OCI-LY7 (cell line): ENCODE measurements around the gene MINDY3. TPM values are rescaled to one million over a fixed set of nuclear protein-coding genes. Genes with fewer than 3 reads are reported as not detected.

ENCODE experiments used
- BruUV-seq: library from RNA; stranded (reverse); fragments of 400-500 nt; replicated peaks from 2 replicates; lab custom pipeline; 2021; lab: Mats Ljungman, UMichigan
- CTCF ChIA-PET: fragments of 300-600 bp; sonication (Branson Sonifier 250); formaldehyde crosslinking; loops from one replicate; lab custom pipeline; 2022; ENCODE audit warnings: antibody characterized with exemption; ENCODE audit not compliant: unreplicated experiment; lab: Charles Lee
- POLR2A ChIA-PET: fragments of 300-600 bp; sonication (Branson Sonifier 250); formaldehyde crosslinking; loops from one replicate; lab custom pipeline; 2022; ENCODE audit warnings: antibody characterized with exemption; lab: Charles Lee
- DNase-seq: peaks from one replicate; pipeline ENCODE4 v3.0.0-alpha.2; 2015; ENCODE audit warnings: low spot score
- H2AFZ ChIP-seq: fragments of 200-600 bp; sonication (generic), shearing (Covaris generic); 2 replicates; pipeline ENCODE4 v1.6.1; 2014; ENCODE audit warnings: mild to moderate bottlenecking, antibody characterized with exemption, low read length, moderate library complexity
- H3K27ac ChIP-seq: fragments of 200-600 bp; sonication (generic); 2 replicates; pipeline ENCODE4 v1.5.1; 2014; ENCODE audit warnings: mixed run types, low read depth, mild to moderate bottlenecking, moderate library complexity, low read length, inconsistent platforms; ENCODE audit not compliant: poor library complexity, severe bottlenecking
- H3K36me3 ChIP-seq: fragments of 200-600 bp; sonication (generic); 2 replicates; pipeline ENCODE4 v1.6.1; 2014; ENCODE audit warnings: mild to moderate bottlenecking, antibody characterized with exemption, low read length, moderate library complexity, mixed read lengths; ENCODE audit not compliant: insufficient read depth
- H3K4me1 ChIP-seq: fragments of 200-600 bp; sonication (generic); 2 replicates; pipeline ENCODE4 v1.5.1; 2014; ENCODE audit warnings: mild to moderate bottlenecking, low read length; ENCODE audit not compliant: insufficient read depth, poor library complexity, severe bottlenecking
- H3K4me2 ChIP-seq: fragments of 200-600 bp; sonication (generic); 2 replicates; pipeline ENCODE4 v1.6.1; 2014; ENCODE audit warnings: mild to moderate bottlenecking, low read length
- H3K4me3 ChIP-seq: fragments of 200-600 bp; sonication (generic); 2 replicates; pipeline ENCODE4 v1.5.1; 2014; ENCODE audit warnings: mild to moderate bottlenecking, low read depth, low read length; ENCODE audit not compliant: poor library complexity, severe bottlenecking
- H3K79me2 ChIP-seq: fragments of 200-600 bp; sonication (generic); 2 replicates; pipeline ENCODE4 v1.6.1; 2016; ENCODE audit warnings: low read depth, mild to moderate bottlenecking, low read length, moderate library complexity, mixed read lengths; ENCODE audit not compliant: insufficient read depth
- H3K9me2 ChIP-seq: fragments of 200-600 bp; sonication (generic); 2 replicates; pipeline ENCODE4 v1.6.1; 2016; ENCODE audit warnings: mild to moderate bottlenecking, low read length, mixed read lengths; ENCODE audit not compliant: insufficient read depth
- H3K9me3 ChIP-seq: fragments of 200-600 bp; sonication (generic); 2 replicates; pipeline ENCODE4 v1.6.1; 2014; ENCODE audit warnings: mild to moderate bottlenecking, mixed run types, low read length, mixed read lengths
- H4K20me1 ChIP-seq: fragments of 200-600 bp; sonication (generic); 2 replicates; pipeline ENCODE4 v1.6.1; 2014; ENCODE audit warnings: mild to moderate bottlenecking, antibody characterized with exemption, low read length, moderate library complexity, mixed read lengths; ENCODE audit not compliant: insufficient read depth
- EZH2phosphoT487 ChIP-seq: fragments of 200-600 bp; sonication (generic); IDR thresholded peaks from 2 replicates; pipeline ENCODE4 v1.6.1; 2018; ENCODE audit warnings: low read depth, borderline replicate concordance, mild to moderate bottlenecking, mixed run types, antibody characterized with exemption, low read length, moderate library complexity, mixed read lengths
- intact Hi-C: fragments of 100-400 bp; cut with micrococcal nuclease; formaldehyde crosslinking; loops from one replicate; pipeline ENCODE4 v1.10.0; 2022; ENCODE audit not compliant: unreplicated experiment
- total RNA-seq, 2 experiments: library from RNA; depleted of rRNA in 1 of 2; stranded (reverse); fragments of >200 nt in 1 of 2; shearing (Covaris generic) in 1 of 2; gene quantifications; 2 replicates each; pipeline ENCODE4 v1.2.3, GENCODE V29; 2014 to 2022
- TF ChIP-seq, protein P1 (sequence below): fragments of 200-600 bp; sonication (generic); conservative IDR thresholded peaks from 2 replicates; pipeline ENCODE4 v1.5.1; 2014; ENCODE audit warnings: mild to moderate bottlenecking, antibody characterized with exemption, low read length, moderate library complexity, mixed read lengths

Gene MINDY3
- total RNA-seq, 2 experiments from 2014 or later = 15.7 to 23.3 TPM

DNA sequence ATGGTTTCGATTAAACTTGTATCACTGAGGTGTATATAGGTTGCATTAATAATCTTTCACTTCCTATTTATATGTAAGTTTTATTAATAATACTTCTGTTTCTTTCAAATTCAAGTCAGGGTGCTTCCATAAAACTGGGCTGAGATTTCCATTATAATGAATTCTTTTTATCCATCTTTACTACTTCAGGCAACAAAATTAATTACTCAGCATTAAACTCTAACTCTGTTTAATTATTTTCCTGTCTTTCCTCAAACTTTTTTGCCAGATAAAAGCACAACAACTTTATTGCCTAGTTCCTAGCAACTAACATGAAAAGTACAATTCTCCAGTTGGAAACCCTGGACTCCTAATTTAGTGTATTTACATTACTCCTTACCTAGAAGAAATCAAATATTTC lies 3.0 kb upstream of the MINDY3 start:
- CTCF ChIA-PET = no interaction called here
- Histone ChIP-seq H2AFZ (no peak overlapping the region), H3K27ac (no peak overlapping the region), H3K4me2 (no peak overlapping the region), H3K36me3 (no peaks in the 10 kb centered on the region), H4K20me1 (no peaks in the 10 kb centered on the region), H3K9me3 (no peaks in the 10 kb centered on the region), H3K79me2 (peaks cover 14% of the 10 kb centered on the region), H3K4me1 (peaks cover 18% of the 10 kb centered on the region), H3K9me2 (no peaks in the 10 kb centered on the region), H3K4me3 (no peak overlapping the region)
- no peak for DNase-seq
- intact Hi-C loops = loop anchor here (10.0 kb wide), 2 partner anchors 1371 to 1781 kb away; partner anchors contain the start of gene STAM
- POLR2A ChIA-PET = interaction anchor here (0.6 kb wide), 1 partner anchor 65 kb away, joined by 3 read pairs; no protein-coding TSS in a partner anchor
- no TSS peak for BruUV-seq
- TF ChIP-seq, protein P1, sequence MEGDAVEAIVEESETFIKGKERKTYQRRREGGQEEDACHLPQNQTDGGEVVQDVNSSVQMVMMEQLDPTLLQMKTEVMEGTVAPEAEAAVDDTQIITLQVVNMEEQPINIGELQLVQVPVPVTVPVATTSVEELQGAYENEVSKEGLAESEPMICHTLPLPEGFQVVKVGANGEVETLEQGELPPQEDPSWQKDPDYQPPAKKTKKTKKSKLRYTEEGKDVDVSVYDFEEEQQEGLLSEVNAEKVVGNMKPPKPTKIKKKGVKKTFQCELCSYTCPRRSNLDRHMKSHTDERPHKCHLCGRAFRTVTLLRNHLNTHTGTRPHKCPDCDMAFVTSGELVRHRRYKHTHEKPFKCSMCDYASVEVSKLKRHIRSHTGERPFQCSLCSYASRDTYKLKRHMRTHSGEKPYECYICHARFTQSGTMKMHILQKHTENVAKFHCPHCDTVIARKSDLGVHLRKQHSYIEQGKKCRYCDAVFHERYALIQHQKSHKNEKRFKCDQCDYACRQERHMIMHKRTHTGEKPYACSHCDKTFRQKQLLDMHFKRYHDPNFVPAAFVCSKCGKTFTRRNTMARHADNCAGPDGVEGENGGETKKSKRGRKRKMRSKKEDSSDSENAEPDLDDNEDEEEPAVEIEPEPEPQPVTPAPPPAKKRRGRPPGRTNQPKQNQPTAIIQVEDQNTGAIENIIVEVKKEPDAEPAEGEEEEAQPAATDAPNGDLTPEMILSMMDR = no peak
- TF ChIP-seq EZH2phosphoT487 = no peak

DNA sequence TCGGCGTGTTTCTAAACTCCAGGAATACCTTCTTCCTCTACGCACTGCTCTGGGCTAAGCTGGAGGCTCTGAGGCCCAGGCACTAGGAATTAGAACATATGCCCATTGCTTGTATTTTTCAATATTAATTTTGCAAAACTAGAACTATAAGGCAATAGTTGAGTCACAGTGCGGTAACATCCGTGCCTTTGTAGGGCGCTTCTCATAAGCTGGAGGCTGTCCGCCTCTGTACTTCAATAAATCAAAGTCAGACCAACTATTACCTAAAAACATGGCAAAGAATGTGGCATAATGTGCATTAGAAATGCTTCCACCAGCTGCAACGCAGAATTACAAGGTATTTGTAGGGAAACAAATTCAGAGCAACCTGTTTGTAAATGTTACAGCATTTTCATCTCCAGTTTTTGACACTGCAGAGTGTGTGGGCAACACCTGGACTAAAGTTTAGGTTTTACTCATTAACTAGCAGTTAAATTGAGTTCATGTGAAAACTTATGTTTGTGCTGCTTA lies 440 bp upstream of the MINDY3 start:
- POLR2A ChIA-PET = interaction anchor here (0.6 to 1.6 kb wide), 9 partner anchors 8 to 957 kb away, joined by 3 to 6 read pairs (median 4); partner anchors contain the start of gene RSU1
- CTCF ChIA-PET = interaction anchor here (1.0 kb wide), 1 partner anchor 577 kb away, joined by 3 read pairs; the partner anchor contains the start of gene PTER
- H2AFZ ChIP-seq = peak overlapping the region; percentile 94
- H3K4me1 ChIP-seq = peaks cover 25% of the 10 kb centered on the region
- no peaks in the 10 kb centered on the region for H4K20me1 ChIP-seq
- peak overlapping the region; percentile 72 for H3K4me2 ChIP-seq
- peak; percentile 7 for DNase-seq
- no peaks in the 10 kb centered on the region for H3K9me3 ChIP-seq
- H3K9me2 ChIP-seq = no peaks in the 10 kb centered on the region
- H3K36me3 ChIP-seq = peaks cover 6% of the 10 kb centered on the region; the same call in 1 of the 2 replicates
- TF ChIP-seq EZH2phosphoT487 = no peak
- TF ChIP-seq, protein P1 = no peak
- TSS peak; percentile 97 for BruUV-seq
- intact Hi-C loops = loop anchor here (2.0 to 10.0 kb wide), 3 partner anchors 576 to 1784 kb away; partner anchors contain the start of genes PTER and STAM
- peak overlapping the region; percentile 92 for H3K4me3 ChIP-seq
- peaks cover 38% of the 10 kb centered on the region for H3K79me2 ChIP-seq
- H3K27ac ChIP-seq = peak overlapping the region; percentile 69

DNA sequence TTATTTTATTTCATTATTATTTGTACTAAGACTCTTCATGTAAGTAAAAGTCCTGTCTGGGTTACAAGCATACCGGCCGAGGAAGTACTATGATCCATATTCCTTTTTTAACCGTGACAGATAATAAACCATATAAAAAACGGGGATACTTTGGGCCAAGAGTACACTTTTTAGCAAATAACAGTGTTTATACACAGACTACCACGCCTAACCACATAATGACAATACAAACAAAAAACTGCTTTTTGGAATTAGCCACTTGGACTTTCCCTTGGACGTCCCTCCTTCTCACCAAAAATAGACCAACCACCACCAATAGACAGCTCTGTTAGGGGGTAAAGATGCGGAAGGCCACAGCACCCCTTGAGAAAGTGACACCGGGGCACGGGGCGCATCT lies 800 bp downstream of the MINDY3 start:
- CTCF ChIA-PET = no interaction called here
- peaks cover 50% of the 10 kb centered on the region for H3K79me2 ChIP-seq
- BruUV-seq = no TSS peak
- H3K36me3 ChIP-seq = peaks cover 8% of the 10 kb centered on the region
- POLR2A ChIA-PET = interaction anchor here (0.7 to 1.6 kb wide), 5 partner anchors 17 to 958 kb away, joined by 3 to 6 read pairs (median 3); partner anchors contain the start of gene RSU1
- no peaks in the 10 kb centered on the region for H3K9me2 ChIP-seq
- H3K9me3 ChIP-seq = no peaks in the 10 kb centered on the region
- H3K4me3 ChIP-seq = peak overlapping the region; percentile 92
- peaks cover 25% of the 10 kb centered on the region for H3K4me1 ChIP-seq
- peak overlapping the region; percentile 94 for H2AFZ ChIP-seq
- no peak for DNase-seq
- TF ChIP-seq, protein P1 = no peak
- no peak for TF ChIP-seq EZH2phosphoT487
- peak overlapping the region; percentile 72 for H3K4me2 ChIP-seq
- intact Hi-C loops = loop anchor here (5.0 kb wide), 1 partner anchor 72 kb away; no protein-coding TSS in a partner anchor
- no peaks in the 10 kb centered on the region for H4K20me1 ChIP-seq
- H3K27ac ChIP-seq = peak overlapping the region; percentile 69
